PFSK-1 (cell line): ENCODE data around the gene ATP13A4.

ENCODE experiments used
- FOXP2 ChIP-seq: optimal IDR thresholded peaks from 2 replicates; pipeline ENCODE3; 2011; ENCODE audit warnings: borderline replicate concordance, control low read depth, inconsistent platforms; ENCODE audit not compliant: insufficient read depth; ENCODE audit errors: extremely low read length, extremely low read depth
- POLR2AphosphoS5 ChIP-seq: IDR thresholded peaks from 2 replicates; pipeline ENCODE4 v1.6.1; 2012; ENCODE audit warnings: low read depth, mild to moderate bottlenecking, control low read depth, low read length, moderate library complexity
- SIN3A ChIP-seq: IDR thresholded peaks from 2 replicates; pipeline ENCODE4 v1.6.1; 2012; ENCODE audit warnings: mild to moderate bottlenecking, low read length, moderate library complexity, borderline replicate concordance; ENCODE audit not compliant: insufficient read depth
- TAF1 ChIP-seq: IDR thresholded peaks from 2 replicates; pipeline ENCODE4 v1.6.1; 2012; ENCODE audit warnings: low read length, control low read depth, borderline replicate concordance; ENCODE audit not compliant: insufficient read depth
- TF ChIP-seq, protein P1 (sequence below), 2 experiments: IDR thresholded peaks; 2 replicates each; pipeline versions ENCODE4 v1.6.1 to v1.8.0; 2011 to 2012; ENCODE audit warnings: low read depth in 2 of 2, low read length in 2 of 2, control low read depth in 1 of 2, inconsistent platforms in 1 of 2, mild to moderate bottlenecking in 1 of 2, moderate library complexity in 1 of 2; ENCODE audit not compliant: insufficient read depth in 1 of 2

Gene ATP13A4

DNA sequence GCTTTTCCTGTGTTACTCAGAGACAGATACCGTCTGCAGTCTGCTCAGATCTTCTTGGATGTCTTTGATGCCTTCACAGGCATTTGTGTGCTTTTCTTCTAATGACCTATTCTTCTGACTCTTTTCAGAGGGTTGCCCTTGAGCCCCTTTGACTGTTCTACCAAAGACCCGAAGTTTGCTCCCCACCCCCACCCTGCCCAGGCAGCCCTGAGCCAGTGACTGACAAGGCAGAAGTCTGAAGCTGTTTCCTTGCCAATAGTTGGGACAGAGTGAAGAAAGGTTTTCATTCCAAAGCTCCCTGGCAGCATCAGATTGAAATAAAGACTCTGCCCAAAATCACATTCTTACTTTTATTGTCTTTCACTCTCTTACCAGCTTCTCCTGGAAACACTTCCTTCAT lies 167.1 kb downstream of the ATP13A4 start:
- TF ChIP-seq FOXP2: no peak
- TF ChIP-seq, protein P1, sequence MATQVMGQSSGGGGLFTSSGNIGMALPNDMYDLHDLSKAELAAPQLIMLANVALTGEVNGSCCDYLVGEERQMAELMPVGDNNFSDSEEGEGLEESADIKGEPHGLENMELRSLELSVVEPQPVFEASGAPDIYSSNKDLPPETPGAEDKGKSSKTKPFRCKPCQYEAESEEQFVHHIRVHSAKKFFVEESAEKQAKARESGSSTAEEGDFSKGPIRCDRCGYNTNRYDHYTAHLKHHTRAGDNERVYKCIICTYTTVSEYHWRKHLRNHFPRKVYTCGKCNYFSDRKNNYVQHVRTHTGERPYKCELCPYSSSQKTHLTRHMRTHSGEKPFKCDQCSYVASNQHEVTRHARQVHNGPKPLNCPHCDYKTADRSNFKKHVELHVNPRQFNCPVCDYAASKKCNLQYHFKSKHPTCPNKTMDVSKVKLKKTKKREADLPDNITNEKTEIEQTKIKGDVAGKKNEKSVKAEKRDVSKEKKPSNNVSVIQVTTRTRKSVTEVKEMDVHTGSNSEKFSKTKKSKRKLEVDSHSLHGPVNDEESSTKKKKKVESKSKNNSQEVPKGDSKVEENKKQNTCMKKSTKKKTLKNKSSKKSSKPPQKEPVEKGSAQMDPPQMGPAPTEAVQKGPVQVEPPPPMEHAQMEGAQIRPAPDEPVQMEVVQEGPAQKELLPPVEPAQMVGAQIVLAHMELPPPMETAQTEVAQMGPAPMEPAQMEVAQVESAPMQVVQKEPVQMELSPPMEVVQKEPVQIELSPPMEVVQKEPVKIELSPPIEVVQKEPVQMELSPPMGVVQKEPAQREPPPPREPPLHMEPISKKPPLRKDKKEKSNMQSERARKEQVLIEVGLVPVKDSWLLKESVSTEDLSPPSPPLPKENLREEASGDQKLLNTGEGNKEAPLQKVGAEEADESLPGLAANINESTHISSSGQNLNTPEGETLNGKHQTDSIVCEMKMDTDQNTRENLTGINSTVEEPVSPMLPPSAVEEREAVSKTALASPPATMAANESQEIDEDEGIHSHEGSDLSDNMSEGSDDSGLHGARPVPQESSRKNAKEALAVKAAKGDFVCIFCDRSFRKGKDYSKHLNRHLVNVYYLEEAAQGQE (IDR thresholded peaks at IDR 0.05; ENCODE audit: insufficient read depth in 1 of 2, low read depth in 2 of 2, low read length in 2 of 2): no peak
- TF ChIP-seq TAF1: no peak
- no peak for TF ChIP-seq POLR2AphosphoS5
- TF ChIP-seq SIN3A: no peak

DNA sequence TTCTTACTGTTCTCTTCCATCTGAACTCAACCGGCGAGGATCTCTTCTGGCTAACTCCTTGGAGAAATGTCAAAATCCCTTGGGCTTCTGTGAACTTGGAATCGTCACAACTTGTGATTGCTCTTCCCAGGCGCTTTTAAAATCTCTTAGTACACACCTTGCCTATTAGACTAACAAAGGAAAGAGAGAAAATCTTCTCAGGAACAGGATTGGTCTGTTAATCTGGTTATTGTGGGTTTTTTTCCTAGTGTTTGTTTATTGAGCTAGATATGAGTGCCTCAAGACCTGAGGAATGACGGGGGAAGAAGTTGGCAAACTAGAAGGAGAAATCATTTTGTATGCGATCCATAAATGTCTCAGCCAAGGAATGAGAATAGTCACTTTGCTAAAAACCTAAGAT lies 176.0 kb downstream of the ATP13A4 start, which contains the start of gene ATP13A5:
Gene ATP13A5 (minus strand): TSS at position 48 of the 400 bp plus-strand sequence. CDS start 28 bp downstream, at position 20.
- TF ChIP-seq, protein P1 (IDR thresholded peaks at IDR 0.05; ENCODE audit: insufficient read depth in 1 of 2, low read depth in 2 of 2, low read length in 2 of 2): no peak
- no peak for TF ChIP-seq TAF1
- no peak for TF ChIP-seq POLR2AphosphoS5
- TF ChIP-seq FOXP2: no peak
- no peak for TF ChIP-seq SIN3A

DNA sequence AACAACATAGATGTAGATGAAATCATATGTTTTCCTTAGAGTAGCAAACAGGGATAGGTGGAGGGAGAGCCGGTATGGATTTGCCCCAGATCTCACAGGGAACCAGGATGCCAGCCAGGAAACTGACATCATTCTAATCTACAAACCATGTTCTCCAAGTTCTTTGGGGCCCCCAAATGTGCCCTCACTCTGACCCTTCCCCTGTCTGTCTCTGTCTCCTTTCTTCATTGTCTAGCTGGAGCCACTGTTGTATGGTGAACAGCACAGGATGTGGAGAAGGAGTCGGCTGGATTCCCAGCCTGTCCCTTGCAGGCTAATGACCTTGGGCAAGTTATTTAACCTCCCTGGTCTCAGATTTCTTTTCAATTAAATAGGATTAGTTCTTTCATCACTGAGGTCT lies 177.1 kb downstream of the ATP13A4 start:
- TF ChIP-seq FOXP2 (no peak), POLR2AphosphoS5 (no peak), TAF1 (no peak), SIN3A (no peak)
- TF ChIP-seq, protein P1 (IDR thresholded peaks at IDR 0.05; ENCODE audit: insufficient read depth in 1 of 2, low read depth in 2 of 2, low read length in 2 of 2): no peak

DNA sequence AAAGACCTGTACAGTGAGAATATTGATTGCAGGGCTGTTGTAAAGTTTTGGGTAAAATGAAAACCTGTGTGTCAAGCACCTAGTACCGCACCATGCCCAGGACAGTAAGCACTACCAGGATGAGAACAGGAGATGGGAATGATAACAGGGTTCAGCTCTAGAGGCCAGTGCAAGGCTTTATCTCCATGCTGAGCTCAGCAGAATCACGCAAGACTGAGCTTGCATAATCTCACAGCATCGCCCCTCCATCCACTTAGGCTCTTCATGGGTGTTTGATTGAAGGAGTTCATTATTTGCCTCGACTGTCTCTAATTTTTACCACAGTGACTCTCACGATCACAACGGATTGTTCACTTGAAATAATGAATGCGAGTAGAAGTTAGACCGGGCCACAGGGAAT lies 179.1 kb downstream of the ATP13A4 start:
- TF ChIP-seq SIN3A (no peak), TAF1 (no peak), POLR2AphosphoS5 (no peak), FOXP2 (no peak)

DNA sequence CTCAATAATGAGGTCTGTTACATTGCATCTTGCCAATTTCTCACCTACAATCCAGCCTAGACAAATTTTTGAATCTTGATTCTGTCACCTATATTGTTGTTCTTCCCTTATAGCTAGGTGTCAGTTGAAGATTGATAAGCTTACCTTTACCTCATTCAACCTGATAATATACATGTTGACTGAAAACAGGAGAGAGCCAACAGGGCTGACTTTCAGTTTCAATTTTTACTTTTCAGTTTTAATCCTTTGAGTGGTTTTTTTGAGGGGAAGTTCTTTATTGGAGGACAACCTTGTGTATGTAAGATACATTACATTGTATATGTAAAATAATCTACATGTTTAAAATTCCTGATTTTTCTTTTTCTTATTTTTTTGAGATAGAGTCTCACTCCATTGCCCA lies 181.9 kb downstream of the ATP13A4 start:
- TF ChIP-seq FOXP2: no peak
- no peak for TF ChIP-seq TAF1
- TF ChIP-seq, protein P1 (IDR thresholded peaks at IDR 0.05; ENCODE audit: insufficient read depth in 1 of 2, low read depth in 2 of 2, low read length in 2 of 2): no peak
